ENCODE data around the gene BCAR3.

Gene BCAR3

GRCh38 chr1:93648656-93649055 is 33.0 kb downstream of the BCAR3 start:
- Histone ChIP-seq H3K27ac (no peak overlapping the region), H3K4me1 (no peaks in the 10 kb centered on the region), H3K79me2 (no peaks in the 10 kb centered on the region), H3K27me3 (ENCODE audit: control insufficient read depth, insufficient read depth, low read length) (no peaks in the 10 kb centered on the region), H3K9me3 (ENCODE audit: control insufficient read depth, low read length) (no peaks in the 10 kb centered on the region), H3K9ac (no peak overlapping the region), H2AFZ (no peak overlapping the region), H3K4me2 (ENCODE audit: low read length) (no peak overlapping the region), H3K4me3 (ENCODE audit: low read depth, low read length) (no peak overlapping the region), H3K36me3 (ENCODE audit: control insufficient read depth, insufficient read depth, low read length) (no peaks in the 10 kb centered on the region)
- TF ChIP-seq, protein P1, sequence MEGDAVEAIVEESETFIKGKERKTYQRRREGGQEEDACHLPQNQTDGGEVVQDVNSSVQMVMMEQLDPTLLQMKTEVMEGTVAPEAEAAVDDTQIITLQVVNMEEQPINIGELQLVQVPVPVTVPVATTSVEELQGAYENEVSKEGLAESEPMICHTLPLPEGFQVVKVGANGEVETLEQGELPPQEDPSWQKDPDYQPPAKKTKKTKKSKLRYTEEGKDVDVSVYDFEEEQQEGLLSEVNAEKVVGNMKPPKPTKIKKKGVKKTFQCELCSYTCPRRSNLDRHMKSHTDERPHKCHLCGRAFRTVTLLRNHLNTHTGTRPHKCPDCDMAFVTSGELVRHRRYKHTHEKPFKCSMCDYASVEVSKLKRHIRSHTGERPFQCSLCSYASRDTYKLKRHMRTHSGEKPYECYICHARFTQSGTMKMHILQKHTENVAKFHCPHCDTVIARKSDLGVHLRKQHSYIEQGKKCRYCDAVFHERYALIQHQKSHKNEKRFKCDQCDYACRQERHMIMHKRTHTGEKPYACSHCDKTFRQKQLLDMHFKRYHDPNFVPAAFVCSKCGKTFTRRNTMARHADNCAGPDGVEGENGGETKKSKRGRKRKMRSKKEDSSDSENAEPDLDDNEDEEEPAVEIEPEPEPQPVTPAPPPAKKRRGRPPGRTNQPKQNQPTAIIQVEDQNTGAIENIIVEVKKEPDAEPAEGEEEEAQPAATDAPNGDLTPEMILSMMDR (IDR thresholded peaks at IDR 0.05), result no peak

GRCh38 chr1:93641527-93641926 is 40.1 kb downstream of the BCAR3 start:
- Histone ChIP-seq H3K4me2 (ENCODE audit: low read length) (no peak overlapping the region), H3K27me3 (ENCODE audit: control insufficient read depth, insufficient read depth, low read length) (no peaks in the 10 kb centered on the region), H3K4me1 (no peaks in the 10 kb centered on the region), H3K27ac (no peak overlapping the region), H3K9ac (no peak overlapping the region), H3K9me3 (ENCODE audit: control insufficient read depth, low read length) (no peaks in the 10 kb centered on the region), H3K4me3 (ENCODE audit: low read depth, low read length) (no peak overlapping the region), H2AFZ (no peak overlapping the region), H3K36me3 (ENCODE audit: control insufficient read depth, insufficient read depth, low read length) (no peaks in the 10 kb centered on the region), H3K79me2 (no peaks in the 10 kb centered on the region)
- TF ChIP-seq, protein P1 (IDR thresholded peaks at IDR 0.05), result no peak

GRCh38 chr1:93640656-93641440 is 40.8 kb downstream of the BCAR3 start:
- H3K9me3 ChIP-seq (ENCODE audit: control insufficient read depth, low read length), result no peaks in the 10 kb centered on the region
- no peak overlapping the region for H3K4me2 ChIP-seq (ENCODE audit: low read length)
- TF ChIP-seq, protein P1 (IDR thresholded peaks at IDR 0.05), result no peak
- no peaks in the 10 kb centered on the region for H3K27me3 ChIP-seq (ENCODE audit: control insufficient read depth, insufficient read depth, low read length)
- no peaks in the 10 kb centered on the region for H3K36me3 ChIP-seq (ENCODE audit: control insufficient read depth, insufficient read depth, low read length)
- no peak overlapping the region for H2AFZ ChIP-seq
- H3K79me2 ChIP-seq, result no peaks in the 10 kb centered on the region
- H3K4me3 ChIP-seq (ENCODE audit: low read depth, low read length), result no peak overlapping the region
- H3K4me1 ChIP-seq, result no peaks in the 10 kb centered on the region
- no peak overlapping the region for H3K9ac ChIP-seq
- H3K27ac ChIP-seq, result no peak overlapping the region

DNA sequence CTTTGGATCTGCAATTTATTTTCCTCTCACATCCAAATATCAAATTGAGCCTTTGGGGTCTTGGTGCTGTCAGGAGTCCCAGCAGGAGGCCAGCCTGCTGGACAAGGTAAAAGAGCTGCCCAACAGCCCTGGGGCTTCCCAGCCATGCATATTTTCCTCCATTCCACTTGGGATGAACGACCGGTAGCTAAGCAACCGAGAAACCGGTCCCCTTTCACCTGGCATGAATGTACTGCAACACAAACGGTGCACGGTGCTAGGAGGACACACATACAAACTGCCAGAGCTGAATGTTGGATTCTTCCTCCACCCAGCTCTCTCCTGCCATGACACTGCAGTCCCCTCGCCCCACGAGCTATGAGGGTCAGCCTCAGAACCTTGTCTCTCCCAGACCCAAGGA is 42.7 kb downstream of the BCAR3 start:
- Histone ChIP-seq H3K9me3 (ENCODE audit: control insufficient read depth, low read length) (no peaks in the 10 kb centered on the region), H3K79me2 (no peaks in the 10 kb centered on the region), H3K36me3 (ENCODE audit: control insufficient read depth, insufficient read depth, low read length) (no peaks in the 10 kb centered on the region), H3K9ac (no peak overlapping the region), H3K4me3 (ENCODE audit: low read depth, low read length) (no peak overlapping the region), H2AFZ (no peak overlapping the region), H3K27me3 (ENCODE audit: control insufficient read depth, insufficient read depth, low read length) (no peaks in the 10 kb centered on the region), H3K4me1 (no peaks in the 10 kb centered on the region), H3K27ac (no peak overlapping the region), H3K4me2 (ENCODE audit: low read length) (no peak overlapping the region)
- TF ChIP-seq, protein P1 (IDR thresholded peaks at IDR 0.05), result no peak

- H3K9me3 ChIP-seq (ENCODE audit: control insufficient read depth, low read length), result no peaks in the 10 kb centered on the region
- H3K4me2 ChIP-seq (ENCODE audit: low read length), result no peak overlapping the region
- H3K9ac ChIP-seq, result no peak overlapping the region
- TF ChIP-seq, protein P1 (IDR thresholded peaks at IDR 0.05), result no peak
- no peaks in the 10 kb centered on the region for H3K27me3 ChIP-seq (ENCODE audit: control insufficient read depth, insufficient read depth, low read length)
- no peaks in the 10 kb centered on the region for H3K4me1 ChIP-seq
- H3K79me2 ChIP-seq, result no peaks in the 10 kb centered on the region
- H3K4me3 ChIP-seq (ENCODE audit: low read depth, low read length), result no peak overlapping the region
- no peaks in the 10 kb centered on the region for H3K36me3 ChIP-seq (ENCODE audit: control insufficient read depth, insufficient read depth, low read length)
- no peak overlapping the region for H2AFZ ChIP-seq
- no peak overlapping the region for H3K27ac ChIP-seq
Observed at GRCh38 chr1:93638307-93638847, 43.3 kb downstream of the BCAR3 start.
